Measurements from ENCODE around the gene AUNIP.
A peak's percentile ranks its signal among the peaks of the same experiment; 100 is the strongest.

Gene AUNIP

DNA sequence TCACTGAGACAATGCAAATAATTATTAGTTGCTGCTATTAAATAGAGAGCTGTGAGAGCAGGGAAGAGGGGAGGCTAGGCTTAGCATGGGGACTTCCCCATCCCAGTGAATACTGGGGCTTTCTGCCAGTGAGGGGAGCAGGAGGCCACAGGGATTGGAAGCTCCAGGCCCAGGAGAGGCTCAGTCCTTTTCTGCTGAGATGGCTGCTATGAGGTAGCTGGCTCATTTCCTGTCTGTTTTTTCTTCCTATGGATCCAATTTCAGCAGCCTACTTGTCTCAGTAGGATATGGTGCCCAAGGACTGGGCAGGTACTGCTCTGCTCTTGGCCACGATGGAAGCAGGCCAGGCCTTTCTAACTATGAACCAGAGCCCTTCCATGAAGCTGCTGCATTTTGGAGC, 37.0 kb upstream of the AUNIP start:
- H3K27ac ChIP-seq = peak overlapping the region; percentile 42
- TF ChIP-seq ZFX (IDR thresholded peaks at IDR 0.05; ENCODE audit: borderline replicate concordance) = no peak
- TF ChIP-seq, protein P1, sequence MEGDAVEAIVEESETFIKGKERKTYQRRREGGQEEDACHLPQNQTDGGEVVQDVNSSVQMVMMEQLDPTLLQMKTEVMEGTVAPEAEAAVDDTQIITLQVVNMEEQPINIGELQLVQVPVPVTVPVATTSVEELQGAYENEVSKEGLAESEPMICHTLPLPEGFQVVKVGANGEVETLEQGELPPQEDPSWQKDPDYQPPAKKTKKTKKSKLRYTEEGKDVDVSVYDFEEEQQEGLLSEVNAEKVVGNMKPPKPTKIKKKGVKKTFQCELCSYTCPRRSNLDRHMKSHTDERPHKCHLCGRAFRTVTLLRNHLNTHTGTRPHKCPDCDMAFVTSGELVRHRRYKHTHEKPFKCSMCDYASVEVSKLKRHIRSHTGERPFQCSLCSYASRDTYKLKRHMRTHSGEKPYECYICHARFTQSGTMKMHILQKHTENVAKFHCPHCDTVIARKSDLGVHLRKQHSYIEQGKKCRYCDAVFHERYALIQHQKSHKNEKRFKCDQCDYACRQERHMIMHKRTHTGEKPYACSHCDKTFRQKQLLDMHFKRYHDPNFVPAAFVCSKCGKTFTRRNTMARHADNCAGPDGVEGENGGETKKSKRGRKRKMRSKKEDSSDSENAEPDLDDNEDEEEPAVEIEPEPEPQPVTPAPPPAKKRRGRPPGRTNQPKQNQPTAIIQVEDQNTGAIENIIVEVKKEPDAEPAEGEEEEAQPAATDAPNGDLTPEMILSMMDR (IDR thresholded peaks at IDR 0.05) = no peak

DNA sequence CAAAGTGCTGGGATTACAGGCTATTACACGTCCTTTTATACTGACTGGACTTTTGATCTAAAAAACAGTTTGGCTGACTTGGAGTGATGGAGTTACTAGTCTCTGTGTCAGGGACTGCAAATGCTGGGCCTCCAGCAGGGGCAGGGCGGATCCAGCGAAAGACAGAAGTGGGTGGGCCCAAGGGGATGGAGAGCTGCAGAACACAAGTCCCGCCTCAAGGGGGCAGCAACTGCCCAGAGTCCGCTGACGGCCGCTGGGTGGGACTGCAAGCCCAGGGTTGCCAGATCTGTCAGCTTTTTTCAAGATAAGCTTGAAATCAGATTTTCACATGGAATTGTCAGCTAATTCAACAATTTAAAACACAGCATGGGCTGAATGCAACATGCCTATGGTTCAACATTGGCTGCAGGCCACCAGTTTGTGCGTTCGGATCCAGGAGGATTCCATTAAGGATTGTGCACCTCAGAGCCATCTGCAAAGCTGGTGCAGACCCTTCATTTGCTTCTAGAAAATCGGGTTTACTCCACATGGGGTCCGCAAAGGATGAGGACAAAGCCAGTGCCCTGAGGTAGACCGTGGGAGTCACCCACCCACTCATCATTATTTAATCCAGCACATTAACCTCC, 36.2 kb upstream of the AUNIP start:
- TF ChIP-seq ZFX (IDR thresholded peaks at IDR 0.05; ENCODE audit: borderline replicate concordance) = no peak
- TF ChIP-seq, protein P1 (IDR thresholded peaks at IDR 0.05) = peak; percentile 98
- peak overlapping the region; percentile 42 for H3K27ac ChIP-seq

DNA sequence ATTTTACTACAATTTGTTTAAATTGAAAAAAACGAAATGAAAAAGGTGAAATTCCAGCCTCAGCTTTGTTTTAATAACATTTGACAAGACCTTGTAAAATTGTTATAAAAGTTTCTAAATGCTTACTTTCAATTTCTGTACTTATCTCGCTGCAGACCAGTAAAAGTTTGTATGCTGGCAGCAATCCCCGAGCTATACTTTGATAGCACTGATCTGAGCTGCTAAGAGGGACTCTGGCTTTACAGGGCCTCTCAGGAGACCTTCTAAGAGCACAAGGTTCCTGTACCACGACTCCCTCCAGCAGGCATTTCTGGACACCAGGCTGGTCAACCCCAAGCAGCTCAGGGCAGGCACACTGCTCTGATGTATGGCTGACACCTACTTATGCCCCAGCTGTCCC, 33.9 kb upstream of the AUNIP start:
- H3K27ac ChIP-seq = no peak overlapping the region
- no peak for TF ChIP-seq ZFX (IDR thresholded peaks at IDR 0.05; ENCODE audit: borderline replicate concordance)
- TF ChIP-seq, protein P1 (IDR thresholded peaks at IDR 0.05) = no peak

DNA sequence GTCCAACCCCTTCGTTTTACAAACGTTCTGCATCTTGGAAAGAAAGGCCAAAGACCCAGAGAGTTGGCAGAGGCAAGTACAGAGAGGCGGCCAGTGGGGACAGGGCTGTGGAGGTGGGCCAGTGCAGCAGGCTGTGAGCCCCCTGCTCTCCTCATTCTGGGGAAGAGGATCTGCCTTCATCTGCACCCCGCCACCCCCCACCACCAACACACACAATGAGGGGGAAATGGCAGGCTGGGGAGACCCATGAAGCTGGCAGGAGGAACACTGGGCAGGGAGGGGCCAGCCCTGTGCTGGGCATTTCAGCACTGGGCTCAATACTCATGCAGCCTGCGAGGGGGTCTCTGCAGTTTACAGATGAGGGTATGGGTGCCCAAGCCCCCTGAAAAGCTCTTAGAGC, 32.3 kb upstream of the AUNIP start:
- TF ChIP-seq, protein P1 (IDR thresholded peaks at IDR 0.05) = no peak
- TF ChIP-seq ZFX (IDR thresholded peaks at IDR 0.05; ENCODE audit: borderline replicate concordance) = no peak

DNA sequence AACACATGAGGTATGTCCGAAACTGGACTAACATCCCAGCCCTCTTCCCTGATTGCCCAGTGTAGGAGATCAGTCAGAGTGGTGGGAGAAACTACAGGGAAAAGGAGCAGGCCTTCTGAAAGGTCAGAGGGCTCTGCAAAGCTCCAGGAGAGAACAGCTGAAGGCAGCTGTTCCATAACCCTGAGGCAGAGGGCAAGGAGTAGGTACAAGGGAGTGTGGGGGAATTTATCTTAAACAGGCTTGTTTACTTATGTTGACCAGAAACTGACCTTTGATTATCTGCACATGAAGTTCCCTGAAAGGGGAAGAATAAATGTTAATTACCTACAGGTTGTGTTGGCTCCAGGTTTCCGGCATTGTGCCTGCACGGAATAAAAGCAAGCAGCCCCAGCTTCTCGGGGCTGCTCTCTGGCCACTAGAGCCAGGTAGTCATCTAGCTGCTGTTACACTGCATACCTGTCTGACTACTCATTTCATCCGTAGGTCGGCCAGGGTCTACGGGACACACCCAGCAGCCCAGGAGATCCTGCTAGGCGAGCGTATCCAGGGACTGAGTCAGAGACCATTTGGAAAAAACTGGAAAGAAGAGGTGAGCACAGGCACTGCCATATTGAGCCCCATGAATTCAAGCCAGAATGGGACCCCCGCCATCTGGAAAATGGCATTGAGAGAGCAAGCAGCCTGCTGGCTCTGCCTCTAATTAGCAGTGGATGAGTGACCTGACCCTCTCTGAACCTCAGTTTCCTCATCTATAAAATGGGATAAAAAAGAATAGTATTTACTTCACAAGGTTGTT, 31.2 kb upstream of the AUNIP start:
- H3K27ac ChIP-seq = no peak overlapping the region
- TF ChIP-seq ZFX (IDR thresholded peaks at IDR 0.05; ENCODE audit: borderline replicate concordance) = no peak
- TF ChIP-seq, protein P1 (IDR thresholded peaks at IDR 0.05) = no peak

More for the DNA sequence above, 32.3 kb upstream of the AUNIP start:
- no peak overlapping the region for H3K27ac ChIP-seq

DNA sequence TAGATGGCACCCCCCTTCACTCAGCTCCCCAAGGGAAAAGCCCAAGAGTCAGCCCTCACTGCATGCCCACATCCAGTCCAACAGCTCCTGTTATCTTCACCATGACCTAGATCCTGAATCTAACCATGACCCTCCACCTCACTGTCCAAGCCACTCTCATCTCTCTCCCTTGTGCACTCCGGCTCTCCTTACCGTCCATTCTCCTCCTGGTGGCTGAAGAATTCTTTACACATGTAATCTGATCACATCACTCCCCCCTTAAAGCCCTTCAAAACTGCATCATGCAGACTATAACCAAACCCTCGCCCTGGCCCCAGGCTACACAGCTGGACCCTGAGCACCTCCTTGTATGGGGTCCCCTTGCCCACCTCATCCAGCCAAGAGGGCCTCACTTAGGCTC, 30.2 kb upstream of the AUNIP start:
- no peak overlapping the region for H3K27ac ChIP-seq
- TF ChIP-seq, protein P1 (IDR thresholded peaks at IDR 0.05) = 0 out of 2 replicates have a peak, but pooled peaks have one; percentile 11
- no peak for TF ChIP-seq ZFX (IDR thresholded peaks at IDR 0.05; ENCODE audit: borderline replicate concordance)

DNA sequence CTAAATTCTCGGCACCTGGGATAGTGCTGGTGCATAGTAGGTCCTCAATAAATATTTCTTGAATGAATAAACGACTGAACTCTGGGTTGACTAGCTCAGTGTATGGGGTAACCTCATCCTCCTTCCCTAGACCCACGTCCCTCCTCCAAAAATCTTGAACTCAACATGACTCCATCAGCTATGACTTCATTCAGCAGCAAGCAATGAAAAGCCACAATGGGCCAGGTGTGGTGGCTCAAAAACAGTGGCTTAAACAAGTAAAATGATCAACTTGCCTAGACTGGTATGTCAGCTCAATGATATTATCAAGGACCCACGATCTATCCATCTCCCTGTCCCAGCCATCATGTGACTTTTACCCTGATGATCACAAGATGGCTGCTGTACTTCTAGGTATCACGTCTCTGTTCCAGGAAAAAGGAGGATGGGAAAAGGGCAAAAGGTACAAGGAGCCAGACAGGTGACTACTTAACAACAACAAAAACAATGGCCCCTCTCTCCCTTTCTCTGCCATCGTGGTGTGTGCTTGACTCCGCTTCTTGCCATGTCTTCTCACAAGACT, 29.2 kb upstream of the AUNIP start:
- TF ChIP-seq ZFX (IDR thresholded peaks at IDR 0.05; ENCODE audit: borderline replicate concordance) = no peak
- TF ChIP-seq, protein P1 (IDR thresholded peaks at IDR 0.05) = no peak
- no peak overlapping the region for H3K27ac ChIP-seq
